ENCODE data around the gene CTXN2.

GRCh38 chr15:48239334-48239733 lies 47.9 kb downstream of the CTXN2 start:
- no peak for TF ChIP-seq EZH2phosphoT487 (IDR thresholded peaks at IDR 0.05; ENCODE audit: borderline replicate concordance, low read depth)
- no peak for TF ChIP-seq EP300 (IDR thresholded peaks at IDR 0.05; ENCODE audit: borderline replicate concordance in 1 of 2, low read depth in 1 of 2, low read length in 1 of 2)
- no peak for TF ChIP-seq JUND (IDR thresholded peaks at IDR 0.05)
- no peak for TF ChIP-seq CTCF (IDR thresholded peaks at IDR 0.05)
- TF ChIP-seq FOXJ3 (CRISPR knock-in tag; IDR thresholded peaks at IDR 0.05): no peak
- TF ChIP-seq MAX (IDR thresholded peaks at IDR 0.05; ENCODE audit: low read depth): no peak
- no peak for TF ChIP-seq SMC3 (IDR thresholded peaks at IDR 0.05; ENCODE audit: low read depth, low read length)
- no peak for TF ChIP-seq YY1 (IDR thresholded peaks at IDR 0.05; ENCODE audit: low read depth)
- TF ChIP-seq GATA2 (CRISPR knock-in tag; IDR thresholded peaks at IDR 0.05): no peak
- no peak for TF ChIP-seq TCF12 (IDR thresholded peaks at IDR 0.05)
- no peak for TF ChIP-seq NFIC (IDR thresholded peaks at IDR 0.05; ENCODE audit: borderline replicate concordance)

All from SK-N-SH (cell line).